Liver (tissue), 9 donors: ENCODE data around the gene DSTYK. TPM values are rescaled to one million over a fixed set of nuclear protein-coding genes. Genes with fewer than 3 reads are reported as not detected.

ENCODE experiments used
- DNase-seq: peaks from one replicate; pipeline ENCODE4 v3.0.0-alpha.2; 2017; ENCODE audit warnings: low spot score
- H3K27ac ChIP-seq, 2 donors: one replicate each; pipeline ENCODE4 v1.7.0; 2013; ENCODE audit warnings: inconsistent platforms in 2 of 2, low read length in 2 of 2, control low read depth in 1 of 2, low read depth in 1 of 2, mild to moderate bottlenecking in 1 of 2
- H3K27me3 ChIP-seq, 4 donors: one replicate each; pipeline versions ENCODE4 v1.6.1 to v1.7.0; 2013; ENCODE audit warnings: low read length in 3 of 4, inconsistent platforms in 1 of 4, mild to moderate bottlenecking in 1 of 4, moderate library complexity in 1 of 4; ENCODE audit not compliant: control insufficient read depth in 4 of 4, insufficient read depth in 4 of 4
- H3K36me3 ChIP-seq, 4 donors: one replicate each; pipeline versions ENCODE4 v1.6.1 to v1.7.0; 2013; ENCODE audit warnings: low read length in 3 of 4, mild to moderate bottlenecking in 3 of 4, low read depth in 1 of 4, moderate library complexity in 1 of 4; ENCODE audit not compliant: control insufficient read depth in 4 of 4, insufficient read depth in 3 of 4
- H3K4me1 ChIP-seq, 4 donors: one replicate each; pipeline versions ENCODE4 v1.6.1 to v1.7.0; 2013; ENCODE audit warnings: low read length in 3 of 4, mild to moderate bottlenecking in 3 of 4, moderate library complexity in 1 of 4; ENCODE audit not compliant: control insufficient read depth in 4 of 4, insufficient read depth in 4 of 4
- H3K4me3 ChIP-seq, 3 donors: one replicate each; pipeline versions ENCODE4 v1.6.1 to v1.7.0; 2013; ENCODE audit warnings: low read length in 3 of 3, control low read depth in 1 of 3, low read depth in 1 of 3, mild to moderate bottlenecking in 1 of 3
- H3K9ac ChIP-seq, 2 donors: one replicate each; pipeline ENCODE4 v1.7.0; 2013; ENCODE audit warnings: low read length in 2 of 2, mild to moderate bottlenecking in 2 of 2, moderate library complexity in 2 of 2, control low read depth in 1 of 2, low read depth in 1 of 2
- H3K9me3 ChIP-seq, 4 donors: one replicate each; pipeline versions ENCODE4 v1.6.1 to v1.7.0; 2013; ENCODE audit warnings: low read length in 3 of 4; ENCODE audit not compliant: control insufficient read depth in 4 of 4
- EGR1 ChIP-seq, 2 donors: IDR thresholded peaks; 2 replicates each; pipeline ENCODE4 v1.6.1; 2016 to 2018; ENCODE audit warnings: antibody characterized with exemption in 2 of 2, low read depth in 2 of 2
- FOXA1 ChIP-seq: IDR thresholded peaks from 2 replicates; pipeline ENCODE4 v1.6.1; 2016; ENCODE audit warnings: antibody characterized with exemption
- GABPA ChIP-seq, 2 donors: IDR thresholded peaks in 1 of 2; conservative IDR thresholded peaks in 1 of 2; 2 replicates each; pipeline ENCODE4 v1.6.1; 2016; ENCODE audit warnings: antibody characterized with exemption in 2 of 2, mild to moderate bottlenecking in 1 of 2, moderate library complexity in 1 of 2
- NR2F2 ChIP-seq: IDR thresholded peaks from 2 replicates; pipeline ENCODE4 v1.6.1; 2016; ENCODE audit warnings: antibody characterized with exemption
- RXRA ChIP-seq, 2 donors: IDR thresholded peaks; 2 replicates each; pipeline ENCODE4 v1.6.1; 2017 to 2018; ENCODE audit warnings: antibody characterized with exemption in 2 of 2, mild to moderate bottlenecking in 1 of 2
- SP1 ChIP-seq: IDR thresholded peaks from 2 replicates; pipeline ENCODE4 v1.6.1; 2018; ENCODE audit warnings: antibody characterized with exemption, mild to moderate bottlenecking
- TAF1 ChIP-seq: conservative IDR thresholded peaks from 2 replicates; pipeline ENCODE4 v1.6.1; 2016; ENCODE audit warnings: antibody characterized with exemption, mild to moderate bottlenecking
- YY1 ChIP-seq: IDR thresholded peaks from 2 replicates; pipeline ENCODE4 v1.6.1; 2016; ENCODE audit warnings: antibody characterized with exemption, mild to moderate bottlenecking
- ZBTB33 ChIP-seq: IDR thresholded peaks from 2 replicates; pipeline ENCODE4 v1.6.1; 2016; ENCODE audit warnings: antibody characterized with exemption
- WGBS: extraction: QIAGEN DNeasy Blood & Tissue Kit; methylation state at CpG from one replicate; pipeline ENCODE4 v1.1.7; 2013; 5-methylcytosine and 5-hydroxymethylcytosine counted together
- polyA plus RNA-seq, 2 donors: library from polyadenylated mRNA; stranded (reverse) in 1 of 2; unstranded in 1 of 2; fragments of 200-250 nt in 1 of 2; fragments of >200 nt in 1 of 2; fragmentation: Nextera tagmentation in 1 of 2; extraction: Ambion mirVana in 1 of 2; gene quantifications; one replicate each; pipeline versions ENCODE4 v1.2.1 to v1.2.3, GENCODE V29; 2013 to 2015
- total RNA-seq, 2 donors: library from RNA; depleted of rRNA; stranded (reverse); fragments of >200 nt; gene quantifications; one replicate each; pipeline ENCODE4 v1.2.3, GENCODE V29; 2014
- TF ChIP-seq, protein P1 (sequence below): IDR thresholded peaks from 2 replicates; pipeline ENCODE4 v1.6.1; 2016; ENCODE audit warnings: antibody characterized with exemption, mild to moderate bottlenecking
- donor health status: healthy.
- donor health status: healthy.
- donor health status: healthy.
- donor health status: healthy.
- donor health status: healthy.

DSTYK gene
- total and polyA plus RNA-seq, 4 donors, result 1.5 to 9.9 (median 3.0) TPM

- Histone ChIP-seq H3K9me3 (no peaks in the 10 kb centered on the region), H3K27me3 (no peaks in the 10 kb centered on the region), H3K4me3 (no peak overlapping the region), H3K36me3 (no peaks in the 10 kb centered on the region), H3K9ac (no peak overlapping the region), H3K27ac (no peak overlapping the region), H3K4me1 (no peaks in the 10 kb centered on the region)
- TF ChIP-seq RXRA (IDR thresholded peaks at IDR 0.05), result no peak
- no peak for TF ChIP-seq GABPA (IDR thresholded peaks at IDR 0.05 in 1 of 2, conservative IDR thresholded peaks at IDR 0.05 in 1 of 2)
- TF ChIP-seq TAF1, result no peak
- no peak for DNase-seq
- 86% methylated on average over 9 of the region's 9 CpGs for WGBS
Observed at GRCh38 chr1:205199090-205199930, 12.2 kb downstream of the DSTYK start.

DNA sequence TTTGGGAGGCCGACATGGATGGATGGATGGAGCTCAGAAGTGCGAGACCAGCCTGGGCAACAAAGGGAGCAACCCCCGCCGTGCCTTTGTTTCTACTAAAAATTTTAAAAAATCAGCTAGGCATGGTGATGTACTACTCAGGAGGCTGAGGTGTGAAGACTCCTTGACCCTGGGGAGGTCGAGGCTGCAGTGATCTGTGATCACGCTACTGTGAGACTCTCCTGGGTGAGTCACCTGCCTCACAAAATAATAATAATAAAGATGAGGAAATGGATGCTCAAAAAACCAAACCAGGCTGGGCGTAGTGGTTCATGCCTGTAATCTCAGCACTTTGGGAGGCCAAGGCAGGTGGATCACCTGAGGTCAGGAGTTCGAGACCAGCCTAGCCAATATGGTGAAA lies 19.2 kb downstream of the DSTYK start:
- no peak for TF ChIP-seq SP1
- no peak for TF ChIP-seq EGR1 (IDR thresholded peaks at IDR 0.05; ENCODE audit: low read depth in 2 of 2)
- TF ChIP-seq, protein P1, sequence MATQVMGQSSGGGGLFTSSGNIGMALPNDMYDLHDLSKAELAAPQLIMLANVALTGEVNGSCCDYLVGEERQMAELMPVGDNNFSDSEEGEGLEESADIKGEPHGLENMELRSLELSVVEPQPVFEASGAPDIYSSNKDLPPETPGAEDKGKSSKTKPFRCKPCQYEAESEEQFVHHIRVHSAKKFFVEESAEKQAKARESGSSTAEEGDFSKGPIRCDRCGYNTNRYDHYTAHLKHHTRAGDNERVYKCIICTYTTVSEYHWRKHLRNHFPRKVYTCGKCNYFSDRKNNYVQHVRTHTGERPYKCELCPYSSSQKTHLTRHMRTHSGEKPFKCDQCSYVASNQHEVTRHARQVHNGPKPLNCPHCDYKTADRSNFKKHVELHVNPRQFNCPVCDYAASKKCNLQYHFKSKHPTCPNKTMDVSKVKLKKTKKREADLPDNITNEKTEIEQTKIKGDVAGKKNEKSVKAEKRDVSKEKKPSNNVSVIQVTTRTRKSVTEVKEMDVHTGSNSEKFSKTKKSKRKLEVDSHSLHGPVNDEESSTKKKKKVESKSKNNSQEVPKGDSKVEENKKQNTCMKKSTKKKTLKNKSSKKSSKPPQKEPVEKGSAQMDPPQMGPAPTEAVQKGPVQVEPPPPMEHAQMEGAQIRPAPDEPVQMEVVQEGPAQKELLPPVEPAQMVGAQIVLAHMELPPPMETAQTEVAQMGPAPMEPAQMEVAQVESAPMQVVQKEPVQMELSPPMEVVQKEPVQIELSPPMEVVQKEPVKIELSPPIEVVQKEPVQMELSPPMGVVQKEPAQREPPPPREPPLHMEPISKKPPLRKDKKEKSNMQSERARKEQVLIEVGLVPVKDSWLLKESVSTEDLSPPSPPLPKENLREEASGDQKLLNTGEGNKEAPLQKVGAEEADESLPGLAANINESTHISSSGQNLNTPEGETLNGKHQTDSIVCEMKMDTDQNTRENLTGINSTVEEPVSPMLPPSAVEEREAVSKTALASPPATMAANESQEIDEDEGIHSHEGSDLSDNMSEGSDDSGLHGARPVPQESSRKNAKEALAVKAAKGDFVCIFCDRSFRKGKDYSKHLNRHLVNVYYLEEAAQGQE, result no peak
- no peak for TF ChIP-seq ZBTB33
- 93% methylated on average over 8 of the region's 8 CpGs for WGBS
- H3K9ac ChIP-seq, result no peak overlapping the region
- H3K27ac ChIP-seq, result no peak overlapping the region
- H3K9me3 ChIP-seq, result no peaks in the 10 kb centered on the region
- H3K27me3 ChIP-seq, result no peaks in the 10 kb centered on the region
- no peak for DNase-seq
- H3K4me3 ChIP-seq, result no peak overlapping the region
- peaks cover 4 to 19% (median 10%) of the 10 kb centered on the region in 4 donors for H3K4me1 ChIP-seq
- H3K36me3 ChIP-seq, result no peaks in the 10 kb centered on the region

DNA sequence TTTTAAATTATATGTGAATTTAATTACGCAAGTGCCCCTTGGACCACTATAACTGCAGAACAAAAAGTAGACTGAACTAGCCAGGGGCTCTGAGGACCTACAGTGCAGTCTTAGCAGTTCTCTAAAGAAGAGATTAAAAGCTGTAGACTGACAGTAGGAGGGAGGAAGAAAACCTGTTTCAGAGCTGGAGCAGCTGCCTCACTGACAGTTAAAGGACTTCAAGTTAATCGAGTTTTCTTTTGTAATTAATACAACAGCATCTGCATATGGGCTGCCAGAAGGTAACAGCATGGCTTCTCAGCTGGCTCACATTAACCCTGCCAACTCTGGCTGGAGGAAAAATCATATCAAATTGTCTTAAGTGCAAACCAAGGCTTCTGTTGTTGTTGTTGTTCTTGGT lies 19.9 kb downstream of the DSTYK start:
- no peak overlapping the region for H3K4me3 ChIP-seq
- H3K4me1 ChIP-seq, result peaks cover 4 to 19% (median 10%) of the 10 kb centered on the region in 4 donors
- no peak overlapping the region for H3K9ac ChIP-seq
- H3K36me3 ChIP-seq, result no peaks in the 10 kb centered on the region
- no peaks in the 10 kb centered on the region for H3K9me3 ChIP-seq
- H3K27ac ChIP-seq, result no peak overlapping the region
- WGBS, result 33% methylated on average over 2 of the region's 2 CpGs
- DNase-seq, result no peak
- H3K27me3 ChIP-seq, result no peaks in the 10 kb centered on the region
- TF ChIP-seq NR2F2 (no peak), YY1 (peak; percentile 2), FOXA1 (no peak)
